CD4-positive, alpha-beta T cell (primary cell): ENCODE results near the gene DZIP3. TPM values are rescaled to one million over a fixed set of nuclear protein-coding genes. Genes with fewer than 3 reads are reported as not detected.

ENCODE experiments used
- ATAC-seq: fragments of 200-7000 bp; cut with Tn5 transposase; one replicate; pipeline ENCODE4 v1.10.0; 2022; ENCODE audit warnings: mild to moderate bottlenecking; ENCODE audit not compliant: poor library complexity
- CTCF ChIA-PET: fragments of 350-600 bp; sonication (Branson Sonifier 250); formaldehyde crosslinking; loops from one replicate; lab custom pipeline; 2021; ENCODE audit warnings: antibody characterized with exemption, inconsistent platforms; lab: Charles Lee
- POLR2A ChIA-PET: fragments of 350-600 bp; sonication (Branson Sonifier 250); formaldehyde crosslinking; loops from one replicate; lab custom pipeline; 2021; ENCODE audit warnings: antibody characterized with exemption, inconsistent platforms; lab: Charles Lee
- DNase-seq, 14 experiments: peaks; one replicate each; pipeline ENCODE4 v3.0.0-alpha.2; 2013 to 2020; ENCODE audit warnings: mixed read lengths in 2 of 14
- H3K27ac ChIP-seq, 2 donors: one replicate each; pipeline versions ENCODE4 v1.5.1 to v1.7.0; 2013; ENCODE audit warnings: low read length in 2 of 2, low read depth in 1 of 2, mild to moderate bottlenecking in 1 of 2
- H3K27me3 ChIP-seq, 2 experiments: 1 replicate in 1 of 2; 2 replicates in 1 of 2; pipeline versions ENCODE4 v1.6.1 to v1.7.0; 2013; ENCODE audit warnings: low read length in 2 of 2, control low read depth in 1 of 2, mild to moderate bottlenecking in 1 of 2, moderate library complexity in 1 of 2; ENCODE audit not compliant: insufficient read depth in 2 of 2, control insufficient read depth in 1 of 2
- H3K36me3 ChIP-seq: one replicate; pipeline ENCODE4 v1.6.1; 2013; ENCODE audit warnings: low read length, control low read depth; ENCODE audit not compliant: insufficient read depth
- H3K4me1 ChIP-seq: one replicate; pipeline ENCODE4 v1.6.1; 2013; ENCODE audit warnings: low read length, control low read depth; ENCODE audit not compliant: insufficient read depth
- H3K4me3 ChIP-seq: one replicate; pipeline ENCODE4 v1.5.1; 2013; ENCODE audit warnings: mild to moderate bottlenecking, low read length, moderate library complexity
- H3K9me3 ChIP-seq, 2 experiments: 1 replicate in 1 of 2; 2 replicates in 1 of 2; pipeline versions ENCODE4 v1.6.1 to v1.7.0; 2013; ENCODE audit warnings: low read length in 2 of 2, mild to moderate bottlenecking in 2 of 2, control low read depth in 1 of 2, moderate library complexity in 1 of 2; ENCODE audit not compliant: control insufficient read depth in 1 of 2, insufficient read depth in 1 of 2
- H3K27ac Mint-ChIP-seq: one replicate; pipeline ENCODE4 v1.8.0; 2020; ENCODE audit warnings: mixed read lengths
- H3K27me3 Mint-ChIP-seq: one replicate; pipeline ENCODE4 v1.8.0; 2021; ENCODE audit warnings: mixed read lengths
- H3K36me3 Mint-ChIP-seq: one replicate; pipeline ENCODE4 v1.8.0; 2021; ENCODE audit warnings: low read depth, mixed read lengths
- H3K4me1 Mint-ChIP-seq: one replicate; pipeline ENCODE4 v1.8.0; 2021; ENCODE audit warnings: low read depth, mixed read lengths
- H3K4me3 Mint-ChIP-seq: one replicate; pipeline ENCODE4 v1.8.0; 2020; ENCODE audit warnings: mild to moderate bottlenecking, mixed read lengths
- H3K9me3 Mint-ChIP-seq: one replicate; pipeline ENCODE4 v1.8.0; 2020; ENCODE audit warnings: mixed read lengths
- intact Hi-C, 2 experiments: fragments of 100-400 bp; cut with DNase I in 1 of 2; cut with micrococcal nuclease in 1 of 2; formaldehyde crosslinking; loops; one replicate each; pipeline versions ENCODE4 v1.15.1 to v1.9.0; 2023 to 2025; cut with DNase I, micrococcal nuclease
- total RNA-seq, 174 experiments: library from RNA in 2 of 174; stranded (reverse) in 2 of 174; gene quantifications; one replicate each; pipeline ENCODE4 v1.2.3 and lab custom pipeline; 2021 to 2026
- TF ChIP-seq, protein P1 (sequence below): fragments of 200-600 bp; IDR thresholded peaks from one replicate; pipeline ENCODE4 v1.8.0; 2022; ENCODE audit warnings: antibody characterized with exemption, mild to moderate bottlenecking

DZIP3 gene
- total RNA-seq, 2 experiments from 2014 or later = 12.2 to 14.5 TPM

DNA sequence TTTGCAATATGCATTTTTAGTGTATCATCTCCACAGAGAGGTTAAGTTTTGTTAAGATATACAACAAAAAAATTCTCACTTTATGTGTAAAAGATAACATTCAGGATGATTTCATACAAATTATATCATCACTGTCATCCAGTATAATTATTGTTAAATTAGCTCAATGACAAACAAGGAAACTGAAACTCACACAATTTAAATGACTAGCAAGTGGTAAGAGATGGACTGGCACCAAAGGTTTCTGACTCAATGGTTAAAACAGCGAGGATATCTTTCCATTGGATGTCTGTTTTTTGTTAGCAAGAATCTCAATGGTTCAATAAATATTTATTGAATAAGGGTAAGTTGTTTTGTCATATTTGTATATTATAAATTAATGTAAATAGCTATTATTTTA lies 22.9 kb upstream of the DZIP3 start:
- no peak overlapping the region for H3K4me3 Mint-ChIP-seq
- intact Hi-C loops = no loop called here
- Histone ChIP-seq H3K4me1 (no peaks in the 10 kb centered on the region), H3K4me3 (no peak overlapping the region), H3K27me3 (no peaks in the 10 kb centered on the region), H3K27ac (no peak overlapping the region), H3K36me3 (no peaks in the 10 kb centered on the region), H3K9me3 (no peaks in the 10 kb centered on the region)
- no peaks in the 10 kb centered on the region for H3K27me3 Mint-ChIP-seq
- no peak for DNase-seq
- no peak overlapping the region for H3K27ac Mint-ChIP-seq
- H3K9me3 Mint-ChIP-seq = no peaks in the 10 kb centered on the region
- ChIA-PET CTCF (interaction anchor here (1.0 kb wide), 1 partner anchor 273 kb away, joined by 4 read pairs; no protein-coding TSS in a partner anchor), POLR2A (interaction anchor here (1.0 kb wide), 1 partner anchor 23 kb away, joined by 4 read pairs; the partner anchor contains the start of genes CIP2A and DZIP3)
- no peaks in the 10 kb centered on the region for H3K4me1 Mint-ChIP-seq
- H3K36me3 Mint-ChIP-seq = peaks cover 6% of the 10 kb centered on the region
- no peak for ATAC-seq
- TF ChIP-seq, protein P1, sequence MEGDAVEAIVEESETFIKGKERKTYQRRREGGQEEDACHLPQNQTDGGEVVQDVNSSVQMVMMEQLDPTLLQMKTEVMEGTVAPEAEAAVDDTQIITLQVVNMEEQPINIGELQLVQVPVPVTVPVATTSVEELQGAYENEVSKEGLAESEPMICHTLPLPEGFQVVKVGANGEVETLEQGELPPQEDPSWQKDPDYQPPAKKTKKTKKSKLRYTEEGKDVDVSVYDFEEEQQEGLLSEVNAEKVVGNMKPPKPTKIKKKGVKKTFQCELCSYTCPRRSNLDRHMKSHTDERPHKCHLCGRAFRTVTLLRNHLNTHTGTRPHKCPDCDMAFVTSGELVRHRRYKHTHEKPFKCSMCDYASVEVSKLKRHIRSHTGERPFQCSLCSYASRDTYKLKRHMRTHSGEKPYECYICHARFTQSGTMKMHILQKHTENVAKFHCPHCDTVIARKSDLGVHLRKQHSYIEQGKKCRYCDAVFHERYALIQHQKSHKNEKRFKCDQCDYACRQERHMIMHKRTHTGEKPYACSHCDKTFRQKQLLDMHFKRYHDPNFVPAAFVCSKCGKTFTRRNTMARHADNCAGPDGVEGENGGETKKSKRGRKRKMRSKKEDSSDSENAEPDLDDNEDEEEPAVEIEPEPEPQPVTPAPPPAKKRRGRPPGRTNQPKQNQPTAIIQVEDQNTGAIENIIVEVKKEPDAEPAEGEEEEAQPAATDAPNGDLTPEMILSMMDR = no peak

DNA sequence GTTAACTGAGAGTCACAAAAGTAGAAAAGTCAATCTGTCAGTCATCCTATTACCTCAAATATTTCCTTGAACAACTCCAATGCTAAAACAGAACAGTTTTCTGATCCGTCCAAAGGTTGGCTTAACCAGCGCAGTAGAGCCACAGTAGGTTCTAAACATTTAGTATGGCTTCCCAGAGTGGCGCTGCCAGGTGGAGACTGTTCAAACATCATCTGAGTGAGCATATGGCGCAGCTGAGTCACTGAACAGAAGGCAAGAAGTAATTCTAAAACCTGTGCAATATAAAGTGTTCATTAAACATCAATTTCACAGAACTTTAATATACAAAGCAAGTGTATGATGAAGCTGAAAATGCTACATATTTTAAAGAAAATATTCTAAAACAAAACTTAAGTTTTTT lies 20.2 kb upstream of the DZIP3 start:
- Mint-ChIP-seq H3K4me3 (no peak overlapping the region), H3K36me3 (peaks cover 11% of the 10 kb centered on the region), H3K27ac (no peak overlapping the region), H3K27me3 (no peaks in the 10 kb centered on the region), H3K4me1 (no peaks in the 10 kb centered on the region), H3K9me3 (peaks cover 5% of the 10 kb centered on the region)
- CTCF ChIA-PET = no interaction called here
- Histone ChIP-seq H3K9me3 (no peaks in the 10 kb centered on the region), H3K36me3 (no peaks in the 10 kb centered on the region), H3K4me3 (no peak overlapping the region), H3K27ac (no peak overlapping the region), H3K4me1 (no peaks in the 10 kb centered on the region), H3K27me3 (no peaks in the 10 kb centered on the region)
- TF ChIP-seq, protein P1 = no peak
- POLR2A ChIA-PET = no interaction called here
- intact Hi-C loops = no loop called here
- no peak for ATAC-seq
- DNase-seq = no peak

DNA sequence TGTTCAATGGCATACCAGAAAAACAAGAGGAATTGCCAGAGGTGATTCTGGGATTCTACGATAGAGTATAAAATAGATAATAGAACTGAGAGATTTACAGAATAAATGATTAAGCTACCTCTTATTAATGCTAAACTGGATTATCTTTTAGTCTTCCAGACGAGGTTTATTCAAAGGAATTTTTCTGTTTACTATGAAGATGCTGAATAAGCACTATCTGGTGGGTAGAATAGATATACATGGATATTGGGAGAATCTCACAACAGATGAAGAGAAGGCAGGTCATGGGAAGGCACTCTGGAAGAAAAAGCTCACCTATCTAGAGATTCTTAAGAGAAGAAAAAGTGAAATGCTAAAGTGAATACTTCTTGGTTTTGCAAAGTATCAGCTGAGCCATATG lies 11.5 kb upstream of the DZIP3 start:
- no peaks in the 10 kb centered on the region for H3K4me1 ChIP-seq
- peaks cover 1% of the 10 kb centered on the region for H3K9me3 Mint-ChIP-seq
- ATAC-seq (no peak), DNase-seq (no peak)
- ChIA-PET CTCF (no interaction called here), POLR2A (interaction anchor here (2.0 kb wide), 1 partner anchor 12 kb away, joined by 14 read pairs; the partner anchor contains the start of genes CIP2A and DZIP3)
- H3K4me3 ChIP-seq = no peak overlapping the region
- intact Hi-C loops = no loop called here
- H3K27me3 ChIP-seq = no peaks in the 10 kb centered on the region
- H3K27me3 Mint-ChIP-seq = no peaks in the 10 kb centered on the region
- peaks cover 9% of the 10 kb centered on the region for H3K36me3 Mint-ChIP-seq
- no peaks in the 10 kb centered on the region for H3K4me1 Mint-ChIP-seq
- TF ChIP-seq, protein P1 = no peak
- no peak overlapping the region for H3K27ac Mint-ChIP-seq
- H3K4me3 Mint-ChIP-seq = no peak overlapping the region
- H3K27ac ChIP-seq = no peak overlapping the region
- H3K9me3 ChIP-seq = no peaks in the 10 kb centered on the region
- no peaks in the 10 kb centered on the region for H3K36me3 ChIP-seq
